SU-DHL-6 (cell line): ENCODE measurements around the gene B3GAT2.

Experiments used
- H2AFZ ChIP-seq: fragments of 200-600 bp; sonication (generic); 2 replicates; pipeline ENCODE4 v1.6.1; 2014; ENCODE audit warnings: low read depth, mild to moderate bottlenecking, moderate library complexity, mixed read lengths, antibody characterized with exemption, low read length; ENCODE audit not compliant: severe bottlenecking
- H3F3A ChIP-seq: fragments of 200-600 bp; shearing (Covaris generic); 2 replicates; pipeline ENCODE4 v1.6.0; 2016; ENCODE audit warnings: antibody characterized with exemption, mild to moderate bottlenecking; ENCODE audit not compliant: insufficient read depth
- H3K27ac ChIP-seq: fragments of 200-600 bp; sonication (generic); 2 replicates; pipeline ENCODE4 v1.5.1; 2016; ENCODE audit warnings: low read depth, mild to moderate bottlenecking, low read length, moderate library complexity, mixed read lengths
- H3K27me3 ChIP-seq: fragments of 200-600 bp; sonication (generic), shearing (Covaris generic); 2 replicates; pipeline ENCODE4 v1.6.0; 2014; ENCODE audit warnings: mild to moderate bottlenecking, low read length
- H3K36me3 ChIP-seq: fragments of 200-600 bp; sonication (generic); 2 replicates; pipeline ENCODE4 v1.6.1; 2014; ENCODE audit warnings: mild to moderate bottlenecking, low read length, mixed read lengths
- H3K4me2 ChIP-seq: fragments of 300-600, 200-600 bp; shearing (Covaris generic), sonication (generic); 2 replicates; pipeline ENCODE4 v1.6.0; 2014; ENCODE audit warnings: low read length, low read depth, mild to moderate bottlenecking; ENCODE audit not compliant: poor library complexity, severe bottlenecking
- H3K4me3 ChIP-seq: fragments of 200-600 bp; sonication (generic); 2 replicates; pipeline ENCODE4 v1.5.1; 2014; ENCODE audit warnings: antibody characterized with exemption, low read length, mild to moderate bottlenecking, mixed read lengths; ENCODE audit not compliant: insufficient read depth, poor library complexity, severe bottlenecking
- H3K79me2 ChIP-seq: fragments of 200-600 bp; sonication (generic); 2 replicates; pipeline ENCODE4 v1.6.1; 2014; ENCODE audit warnings: mild to moderate bottlenecking, low read length, moderate library complexity; ENCODE audit not compliant: insufficient read depth
- H3K9ac ChIP-seq: fragments of 200-600 bp; sonication (generic); 2 replicates; pipeline ENCODE4 v1.7.0; 2014; ENCODE audit warnings: mild to moderate bottlenecking, low read length
- H3K9me2 ChIP-seq: fragments of 200-600 bp; sonication (generic); replicated peaks from 2 replicates; pipeline ENCODE4 v1.6.1; 2014; ENCODE audit warnings: low read length; ENCODE audit not compliant: insufficient read depth
- H3K9me3 ChIP-seq: fragments of 200-600 bp; sonication (generic); 2 replicates; pipeline ENCODE4 v1.6.1; 2014; ENCODE audit warnings: low read length, mixed read lengths; ENCODE audit not compliant: insufficient read depth
- H4K20me1 ChIP-seq: fragments of 200-600 bp; sonication (generic); 2 replicates; pipeline ENCODE4 v1.6.1; 2014; ENCODE audit warnings: low read depth, mild to moderate bottlenecking, antibody characterized with exemption, low read length, moderate library complexity, mixed read lengths
- CTCF ChIP-seq: fragments of 200-600 bp; sonication (generic); IDR thresholded peaks from one replicate; pipeline ENCODE4 v1.5.1; 2017; ENCODE audit warnings: antibody characterized with exemption, mild to moderate bottlenecking, low read length, moderate library complexity; ENCODE audit not compliant: insufficient read depth, poor library complexity, severe bottlenecking
- EZH2phosphoT487 ChIP-seq: fragments of 200-600 bp; sonication (generic), shearing (Covaris generic); conservative IDR thresholded peaks from 2 replicates; pipeline ENCODE4 v1.6.1; 2018; ENCODE audit warnings: mild to moderate bottlenecking, antibody characterized with exemption, low read length, moderate library complexity, mixed read lengths

Gene B3GAT2

GRCh38 chr6:70857387-70858077 lies 99.3 kb downstream of the B3GAT2 start:
- Histone ChIP-seq H3K27me3 (no peaks in the 10 kb centered on the region), H4K20me1 (no peaks in the 10 kb centered on the region), H3K27ac (peak overlapping the region; percentile 91), H3K9ac (peak overlapping the region; percentile 35), H3K9me3 (no peaks in the 10 kb centered on the region), H2AFZ (no peak overlapping the region), H3K4me2 (peak overlapping the region; percentile 82), H3K4me3 (peak overlapping the region; percentile 35), H3K36me3 (no peaks in the 10 kb centered on the region), H3K79me2 (no peaks in the 10 kb centered on the region), H3F3A (peaks cover 14% of the 10 kb centered on the region), H3K9me2 (no peaks in the 10 kb centered on the region)
- no peak for TF ChIP-seq CTCF
- TF ChIP-seq EZH2phosphoT487, result no peak

GRCh38 chr6:70852667-70853246 lies 104.1 kb downstream of the B3GAT2 start:
- Histone ChIP-seq H3K4me3 (no peak overlapping the region), H3K27ac (peak overlapping the region; percentile 1; the same call in 1 of the 2 replicates), H3K27me3 (no peaks in the 10 kb centered on the region), H3K9ac (no peak overlapping the region), H3K4me2 (no peak overlapping the region), H3K36me3 (peaks cover 16% of the 10 kb centered on the region), H3K9me3 (peaks cover 8% of the 10 kb centered on the region; the same call in 1 of the 2 replicates), H3K79me2 (no peaks in the 10 kb centered on the region), H2AFZ (no peak overlapping the region), H3K9me2 (no peaks in the 10 kb centered on the region), H3F3A (peaks cover 14% of the 10 kb centered on the region), H4K20me1 (no peaks in the 10 kb centered on the region)
- no peak for TF ChIP-seq CTCF
- TF ChIP-seq EZH2phosphoT487, result no peak

- Histone ChIP-seq H2AFZ (no peak overlapping the region), H4K20me1 (no peaks in the 10 kb centered on the region), H3K4me2 (no peak overlapping the region)
These were observed 107.4 kb downstream of the B3GAT2 start for GRCh38 chr6:70849348-70850069.

More at GRCh38 chr6:70849348-70850069, 107.4 kb downstream of the B3GAT2 start:
- no peaks in the 10 kb centered on the region for H3K9me2 ChIP-seq
- H3K9me3 ChIP-seq, result peaks cover 8% of the 10 kb centered on the region; the same call in 1 of the 2 replicates
- no peaks in the 10 kb centered on the region for H3K27me3 ChIP-seq
- H3K27ac ChIP-seq, result peak overlapping the region; percentile 48
- peaks cover 24% of the 10 kb centered on the region for H3K36me3 ChIP-seq
- no peaks in the 10 kb centered on the region for H3K79me2 ChIP-seq
- no peak for TF ChIP-seq CTCF
- no peak for TF ChIP-seq EZH2phosphoT487
- no peak overlapping the region for H3K4me3 ChIP-seq
- H3F3A ChIP-seq, result no peaks in the 10 kb centered on the region; the same call in 1 of the 2 replicates
- H3K9ac ChIP-seq, result no peak overlapping the region
